Umbilical cord (tissue), 2 donors: ENCODE results near the gene HMOX1. TPM values are rescaled to one million over a fixed set of nuclear protein-coding genes. Genes with fewer than 3 reads are reported as not detected.
"Not testable (repeated sequence)": the region's sequence is repeated elsewhere in the genome, so short reads cannot be mapped to it uniquely, and the experiment has no call there.

Experiments
- DNase-seq: peaks from one replicate; pipeline ENCODE4 v3.0.0-alpha.2; 2015; ENCODE audit warnings: low spot score
- total RNA-seq: library from RNA; depleted of rRNA; stranded (reverse); fragments of >200 nt; gene quantifications from one replicate; pipeline ENCODE4 v1.2.3, GENCODE V29; 2014; ENCODE audit warnings: low replicate concordance; ENCODE audit not compliant: insufficient read depth

HMOX1 gene
- total RNA-seq, 1 donor from 2014 or later = 9.6 TPM

DNA sequence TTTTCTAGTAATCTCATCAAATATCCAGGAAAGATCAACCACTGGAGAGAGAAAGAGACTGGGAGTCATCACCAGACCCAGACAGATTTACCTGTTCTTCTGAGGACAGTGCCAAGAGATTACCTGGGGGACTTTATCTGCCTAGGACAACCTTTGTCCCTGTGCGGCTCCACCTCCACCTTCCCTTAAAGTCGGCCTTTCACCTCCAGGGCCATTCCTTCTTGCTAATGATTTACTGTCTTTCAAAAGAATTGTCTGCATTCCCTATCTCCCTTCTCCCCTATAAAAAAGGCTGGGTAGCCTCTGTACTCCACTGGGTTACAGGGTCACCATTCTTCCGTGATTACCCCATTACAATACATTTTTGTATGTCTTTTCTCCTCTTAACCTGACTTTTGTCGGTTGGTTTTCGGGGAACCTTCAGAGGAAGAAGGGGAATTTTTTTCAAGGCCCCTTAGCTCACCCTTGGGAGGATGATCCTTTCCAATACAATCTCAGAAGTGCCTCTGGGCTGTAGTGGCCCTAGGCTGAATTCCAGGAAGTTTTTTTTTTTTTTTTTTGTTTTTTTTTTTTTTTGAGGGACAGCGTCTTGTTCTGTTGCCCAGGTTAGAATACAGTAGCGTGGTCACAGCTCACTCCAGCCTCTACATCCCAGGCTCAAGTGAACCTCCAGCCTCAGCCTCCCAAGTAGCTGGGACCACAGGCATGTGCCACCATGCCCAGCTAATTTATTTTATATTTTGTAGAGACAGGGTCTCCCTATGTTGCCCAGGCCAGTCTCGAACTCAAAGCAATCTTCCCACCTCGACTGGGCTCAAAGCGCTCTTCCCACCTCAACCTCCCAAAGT, 1.5 kb upstream of the HMOX1 start:
- no peak for DNase-seq

DNA sequence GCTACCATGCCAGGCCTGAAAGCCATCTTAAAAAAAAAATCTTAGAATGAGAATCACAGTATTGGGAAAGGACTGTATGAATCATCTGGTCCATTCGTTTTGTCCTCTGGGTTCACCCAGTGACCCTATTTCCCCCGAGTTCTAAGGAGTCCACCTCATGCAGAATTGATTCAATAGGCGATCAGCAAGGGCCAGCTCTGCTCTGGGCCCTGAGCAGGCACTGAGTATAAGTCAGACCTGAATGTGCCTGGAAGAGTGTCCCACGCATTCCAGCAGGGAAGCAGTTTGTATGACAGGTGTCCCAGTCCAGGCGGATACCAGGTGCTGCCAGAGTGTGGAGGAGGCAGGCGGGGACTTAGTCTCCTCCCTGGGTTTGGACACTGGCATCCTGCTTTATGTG, 883 bp upstream of the HMOX1 start:
- DNase-seq = no peak

DNA sequence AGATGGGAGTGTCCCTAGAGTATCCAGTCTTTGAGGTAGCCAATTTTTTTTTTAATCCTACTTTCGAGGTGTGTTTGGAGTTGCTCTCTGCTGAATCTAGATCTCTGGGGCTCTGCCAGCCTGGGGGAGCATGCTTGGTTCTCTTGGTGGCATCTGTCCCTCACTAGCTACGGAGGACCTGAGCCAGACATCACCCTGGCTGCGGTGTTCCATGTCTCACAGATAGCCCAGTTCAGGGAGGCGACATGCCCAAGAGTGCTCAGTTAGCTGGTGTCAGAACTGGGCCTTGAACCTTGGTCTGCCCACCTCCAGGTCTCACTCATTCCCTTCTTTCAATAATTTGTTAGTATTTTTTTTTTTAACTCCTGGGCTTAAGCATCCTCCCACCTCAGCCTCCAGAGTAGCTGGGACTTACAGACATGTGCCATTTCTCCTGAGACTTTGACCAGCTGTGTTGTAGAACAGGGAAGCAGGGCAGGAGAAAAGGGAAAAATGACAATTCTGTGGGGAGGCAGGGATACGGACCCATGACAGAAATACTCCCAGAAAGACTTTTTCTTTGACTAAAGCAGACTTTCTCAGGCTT, 621 bp downstream of the HMOX1 start:
- DNase-seq = no peak

- no peak for DNase-seq
These were observed 2.8 kb downstream of the HMOX1 start for GRCh38 chr22:35383679-35384071.

DNA sequence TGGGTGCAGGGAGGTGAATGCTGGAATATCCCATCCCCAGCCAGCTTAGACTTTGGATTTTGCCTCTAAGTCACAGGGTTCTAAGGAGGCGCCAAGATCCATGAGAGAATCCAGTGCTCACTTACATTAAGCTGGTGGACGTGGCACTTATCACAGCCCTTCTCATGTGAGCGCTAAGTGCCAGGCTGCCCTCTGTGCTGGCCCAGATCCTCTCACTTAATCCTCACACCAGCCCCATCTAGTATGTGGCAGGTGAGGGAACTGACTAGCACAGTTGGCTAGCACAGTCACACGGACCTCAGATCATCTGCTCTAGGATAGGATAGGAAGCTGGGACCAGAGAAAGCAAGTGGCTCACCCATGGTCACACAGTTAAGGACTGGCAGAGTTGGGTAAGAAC, 3.6 kb downstream of the HMOX1 start:
- DNase-seq = no peak

DNA sequence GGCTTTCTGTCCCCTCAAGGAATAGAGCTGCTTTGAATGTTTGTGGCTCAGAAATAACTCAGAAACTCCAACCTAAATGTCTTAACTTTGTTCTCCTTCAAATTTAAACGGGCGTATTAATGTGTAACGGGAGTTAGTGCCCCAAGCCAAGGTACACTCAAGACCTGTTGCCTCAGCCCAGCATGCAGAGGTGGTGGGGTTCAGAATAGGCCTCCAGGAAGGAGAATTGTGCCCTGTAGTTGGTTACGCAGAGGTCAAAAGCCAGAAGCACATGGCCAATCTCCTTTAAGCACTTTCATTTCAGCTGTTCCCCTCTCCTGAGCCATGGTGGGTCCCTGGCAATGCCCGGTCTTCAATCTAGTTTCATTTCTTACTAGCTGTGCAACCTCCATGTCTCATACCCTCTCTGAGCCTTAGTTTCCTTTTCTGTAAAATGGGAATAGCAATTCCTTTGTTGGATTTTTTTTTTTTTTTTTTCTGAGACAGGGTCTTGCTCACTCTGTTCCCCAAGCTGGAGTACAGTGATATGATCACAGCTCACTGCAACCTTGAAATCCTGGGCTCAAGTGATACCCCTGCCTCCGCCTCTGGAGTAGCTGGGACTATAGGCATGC, 4.2 kb downstream of the HMOX1 start:
- DNase-seq = no peak

DNA sequence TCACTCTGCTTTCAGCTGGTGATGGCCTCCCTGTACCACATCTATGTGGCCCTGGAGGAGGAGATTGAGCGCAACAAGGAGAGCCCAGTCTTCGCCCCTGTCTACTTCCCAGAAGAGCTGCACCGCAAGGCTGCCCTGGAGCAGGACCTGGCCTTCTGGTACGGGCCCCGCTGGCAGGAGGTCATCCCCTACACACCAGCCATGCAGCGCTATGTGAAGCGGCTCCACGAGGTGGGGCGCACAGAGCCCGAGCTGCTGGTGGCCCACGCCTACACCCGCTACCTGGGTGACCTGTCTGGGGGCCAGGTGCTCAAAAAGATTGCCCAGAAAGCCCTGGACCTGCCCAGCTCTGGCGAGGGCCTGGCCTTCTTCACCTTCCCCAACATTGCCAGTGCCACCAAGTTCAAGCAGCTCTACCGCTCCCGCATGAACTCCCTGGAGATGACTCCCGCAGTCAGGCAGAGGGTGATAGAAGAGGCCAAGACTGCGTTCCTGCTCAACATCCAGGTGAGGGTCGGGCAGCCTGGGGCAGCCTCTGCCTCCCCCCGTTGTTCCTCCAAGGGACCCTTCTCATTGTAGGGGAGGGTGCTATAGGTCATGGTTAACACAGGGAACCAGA, 5.9 kb downstream of the HMOX1 start:
- no peak for DNase-seq

- DNase-seq = no peak
These were observed 10.0 kb downstream of the HMOX1 start for GRCh38 chr22:35390933-35391332.

- no peak for DNase-seq
These were observed 11.5 kb downstream of the HMOX1 start for GRCh38 chr22:35392357-35392756.

DNA sequence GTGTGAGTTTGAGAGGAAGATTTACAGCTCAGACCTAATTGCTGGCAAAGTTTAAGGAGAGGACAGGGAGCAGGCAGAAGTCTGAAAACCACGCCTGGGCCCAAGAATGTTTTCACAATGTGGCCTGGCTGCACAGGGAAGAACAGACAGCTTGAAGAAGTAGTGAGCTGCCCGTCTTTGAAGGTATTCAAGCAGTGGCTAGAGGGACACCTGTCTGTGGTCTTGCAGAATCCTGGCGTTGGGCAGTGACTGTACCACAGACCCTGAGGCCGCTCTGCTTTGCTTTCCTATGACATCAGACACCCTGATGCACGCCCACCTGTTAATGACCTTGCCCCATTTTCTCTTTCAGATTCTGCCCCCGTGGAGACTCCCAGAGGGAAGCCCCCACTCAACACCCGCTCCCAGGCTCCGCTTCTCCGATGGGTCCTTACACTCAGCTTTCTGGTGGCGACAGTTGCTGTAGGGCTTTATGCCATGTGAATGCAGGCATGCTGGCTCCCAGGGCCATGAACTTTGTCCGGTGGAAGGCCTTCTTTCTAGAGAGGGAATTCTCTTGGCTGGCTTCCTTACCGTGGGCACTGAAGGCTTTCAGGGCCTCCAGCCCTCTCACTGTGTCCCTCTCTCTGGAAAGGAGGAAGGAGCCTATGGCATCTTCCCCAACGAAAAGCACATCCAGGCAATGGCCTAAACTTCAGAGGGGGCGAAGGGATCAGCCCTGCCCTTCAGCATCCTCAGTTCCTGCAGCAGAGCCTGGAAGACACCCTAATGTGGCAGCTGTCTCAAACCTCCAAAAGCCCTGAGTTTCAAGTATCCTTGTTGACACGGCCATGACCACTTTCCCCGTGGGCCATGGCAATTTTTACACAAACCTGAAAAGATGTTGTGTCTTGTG, 12.5 kb downstream of the HMOX1 start:
- no peak for DNase-seq

DNA sequence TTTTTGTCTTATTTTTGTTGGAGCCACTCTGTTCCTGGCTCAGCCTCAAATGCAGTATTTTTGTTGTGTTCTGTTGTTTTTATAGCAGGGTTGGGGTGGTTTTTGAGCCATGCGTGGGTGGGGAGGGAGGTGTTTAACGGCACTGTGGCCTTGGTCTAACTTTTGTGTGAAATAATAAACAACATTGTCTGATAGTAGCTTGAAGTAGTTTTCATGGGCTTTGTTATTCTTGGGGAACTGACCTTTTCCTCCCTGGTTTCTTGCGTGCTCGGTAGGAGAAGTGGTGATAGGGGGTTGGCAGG, 13.1 kb downstream of the HMOX1 start:
- no peak for DNase-seq

GRCh38 chr22:35394810-35395563, 14.1 kb downstream of the HMOX1 start:
- no peak for DNase-seq

GRCh38 chr22:35396622-35397021, 15.7 kb downstream of the HMOX1 start:
- DNase-seq = not testable (repeated sequence)

DNA sequence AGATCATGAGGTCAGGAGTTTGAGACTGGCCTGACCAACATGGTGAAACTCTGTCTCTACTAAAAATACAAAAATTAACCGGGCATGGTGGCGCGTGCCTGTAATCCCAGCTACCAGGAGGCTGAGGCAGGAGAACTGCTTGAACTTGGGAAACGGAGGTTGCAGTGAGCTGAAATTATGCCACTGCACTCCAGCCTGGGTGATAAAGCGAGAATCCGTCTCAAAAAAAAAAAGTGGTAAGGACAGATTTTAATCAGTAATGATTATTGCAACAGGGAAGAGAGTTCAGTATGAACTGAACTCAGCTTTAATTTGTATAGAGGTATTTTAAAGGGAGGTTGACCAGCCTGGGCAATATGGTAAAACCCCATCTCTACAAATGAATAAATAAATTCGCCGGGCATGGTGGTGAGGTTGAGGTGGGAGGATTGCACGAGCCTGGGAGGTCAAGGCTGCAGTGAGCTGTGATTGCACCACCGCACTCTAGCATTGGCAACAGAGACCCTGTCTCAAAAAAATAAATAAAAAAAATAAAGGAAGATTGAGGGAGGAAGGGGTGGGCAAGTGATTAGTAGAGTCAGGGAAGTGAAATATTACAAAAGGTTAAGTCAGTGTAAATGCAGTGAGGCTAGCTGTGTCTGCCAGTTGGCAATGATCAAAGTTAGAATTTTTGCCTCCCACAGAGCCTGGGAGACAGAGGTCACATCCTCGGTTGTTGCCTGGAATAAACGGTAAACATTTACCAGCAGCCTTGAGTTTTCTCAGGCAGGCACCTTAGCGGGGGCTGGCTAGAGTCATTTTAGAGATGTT, 16.4 kb downstream of the HMOX1 start:
- no peak for DNase-seq

GRCh38 chr22:35398591-35398973, 17.7 kb downstream of the HMOX1 start:
- no peak for DNase-seq

- no peak for DNase-seq
These were observed 18.3 kb downstream of the HMOX1 start for GRCh38 chr22:35399114-35399677.

- peak; percentile 99 for DNase-seq
These were observed 19.0 kb downstream of the HMOX1 start, which contains the start of gene MCM5 for GRCh38 chr22:35399678-35400500. Gene MCM5, plus strand, starts transcription at chr22:35400140. Its CDS starts 299 bp downstream, at chr22:35400439.

- DNase-seq = no peak
These were observed 19.6 kb downstream of the HMOX1 start for GRCh38 chr22:35400501-35400790.

- DNase-seq = no peak
These were observed 21.0 kb downstream of the HMOX1 start for GRCh38 chr22:35401863-35402262.
